Measurements from ENCODE around the gene SLC6A7.

The SLC6A7 gene

GRCh38 chr5:150161242-150162141 lies 28.4 kb upstream of the SLC6A7 start:
- H3K4me3 ChIP-seq (ENCODE audit: severe bottlenecking) = no peak overlapping the region
- peak; percentile 89 for ATAC-seq (ENCODE audit: low read depth)

GRCh38 chr5:150162142-150162513 lies 27.7 kb upstream of the SLC6A7 start:
- TF ChIP-seq CTCF (IDR thresholded peaks at IDR 0.05; ENCODE audit: poor library complexity, severe bottlenecking) = no peak
- H3K27ac ChIP-seq (ENCODE audit: poor library complexity, severe bottlenecking) = no peak overlapping the region
- no peak overlapping the region for H3K4me3 ChIP-seq (ENCODE audit: severe bottlenecking)
- ATAC-seq (ENCODE audit: low read depth) = no peak
- H3K4me1 ChIP-seq (ENCODE audit: insufficient read depth, poor library complexity, severe bottlenecking) = no peaks in the 10 kb centered on the region
- no peaks in the 10 kb centered on the region for H3K36me3 ChIP-seq (ENCODE audit: low read depth)
- H3K27me3 ChIP-seq (ENCODE audit: insufficient read depth, poor library complexity, severe bottlenecking) = no peaks in the 10 kb centered on the region
- H3K9me3 ChIP-seq (ENCODE audit: severe bottlenecking) = no peaks in the 10 kb centered on the region
- no peak for DNase-seq (ENCODE audit: low spot score)

More at GRCh38 chr5:150161242-150162141, 28.4 kb upstream of the SLC6A7 start:
- Histone ChIP-seq H3K9me3 (ENCODE audit: severe bottlenecking) (no peaks in the 10 kb centered on the region), H3K27me3 (ENCODE audit: insufficient read depth, poor library complexity, severe bottlenecking) (no peaks in the 10 kb centered on the region), H3K27ac (ENCODE audit: poor library complexity, severe bottlenecking) (no peak overlapping the region), H3K36me3 (ENCODE audit: low read depth) (no peaks in the 10 kb centered on the region), H3K4me1 (ENCODE audit: insufficient read depth, poor library complexity, severe bottlenecking) (no peaks in the 10 kb centered on the region)
- DNase-seq (ENCODE audit: low spot score) = no peak
- TF ChIP-seq CTCF (IDR thresholded peaks at IDR 0.05; ENCODE audit: poor library complexity, severe bottlenecking) = peak; percentile 98

GRCh38 chr5:150163035-150163434 lies 26.8 kb upstream of the SLC6A7 start:
- H3K4me1 ChIP-seq (ENCODE audit: insufficient read depth, poor library complexity, severe bottlenecking) = no peaks in the 10 kb centered on the region
- no peak overlapping the region for H3K27ac ChIP-seq (ENCODE audit: poor library complexity, severe bottlenecking)
- H3K27me3 ChIP-seq (ENCODE audit: insufficient read depth, poor library complexity, severe bottlenecking) = no peaks in the 10 kb centered on the region
- no peaks in the 10 kb centered on the region for H3K9me3 ChIP-seq (ENCODE audit: severe bottlenecking)
- no peak overlapping the region for H3K4me3 ChIP-seq (ENCODE audit: severe bottlenecking)
- H3K36me3 ChIP-seq (ENCODE audit: low read depth) = no peaks in the 10 kb centered on the region
- TF ChIP-seq CTCF (IDR thresholded peaks at IDR 0.05; ENCODE audit: poor library complexity, severe bottlenecking) = no peak
- ATAC-seq (ENCODE audit: low read depth) (no peak), DNase-seq (ENCODE audit: low spot score) (no peak)

- no peaks in the 10 kb centered on the region for H3K36me3 ChIP-seq (ENCODE audit: low read depth)
- no peak for DNase-seq (ENCODE audit: low spot score)
- H3K27me3 ChIP-seq (ENCODE audit: insufficient read depth, poor library complexity, severe bottlenecking) = no peaks in the 10 kb centered on the region
- TF ChIP-seq CTCF (IDR thresholded peaks at IDR 0.05; ENCODE audit: poor library complexity, severe bottlenecking) = no peak
- no peak overlapping the region for H3K27ac ChIP-seq (ENCODE audit: poor library complexity, severe bottlenecking)
- no peak overlapping the region for H3K4me3 ChIP-seq (ENCODE audit: severe bottlenecking)
- no peaks in the 10 kb centered on the region for H3K4me1 ChIP-seq (ENCODE audit: insufficient read depth, poor library complexity, severe bottlenecking)
- no peak for ATAC-seq (ENCODE audit: low read depth)
- H3K9me3 ChIP-seq (ENCODE audit: severe bottlenecking) = no peaks in the 10 kb centered on the region
Observed at GRCh38 chr5:150163547-150164059, 26.3 kb upstream of the SLC6A7 start.

All from RWPE2 (cell line).